Activated CD4-positive, alpha-beta memory T cell treated with anti-CD3 and anti-CD28 coated beads, Interleukin-2, amount 10 ng/mL, durations not matched to agents 7 days and 5 days (primary cell): Measurements from ENCODE around the gene PIAS1. TPM values are rescaled to one million over a fixed set of nuclear protein-coding genes. Genes with fewer than 3 reads are reported as not detected.

Experiments
- CTCF ChIA-PET: fragments of 350-600 bp; sonication (Branson Sonifier 250); formaldehyde crosslinking; loops from one replicate; lab custom pipeline; 2021; ENCODE audit warnings: antibody characterized with exemption, inconsistent platforms; lab: Charles Lee
- POLR2A ChIA-PET: fragments of 350-600 bp; sonication (Branson Sonifier 250); formaldehyde crosslinking; loops from one replicate; lab custom pipeline; 2021; ENCODE audit warnings: antibody characterized with exemption; lab: Charles Lee
- DNase-seq: peaks from one replicate; pipeline ENCODE4 v3.0.0-alpha.2; 2020
- H3K27ac Mint-ChIP-seq: one replicate; pipeline ENCODE4 v1.8.0; 2021; ENCODE audit warnings: mild to moderate bottlenecking, mixed read lengths
- H3K27me3 Mint-ChIP-seq: one replicate; pipeline ENCODE4 v1.8.0; 2021; ENCODE audit warnings: mixed read lengths
- H3K36me3 Mint-ChIP-seq: one replicate; pipeline ENCODE4 v1.8.0; 2021; ENCODE audit warnings: low read depth, mixed read lengths
- H3K4me1 Mint-ChIP-seq: one replicate; pipeline ENCODE4 v1.8.0; 2021; ENCODE audit warnings: mixed read lengths
- H3K4me3 Mint-ChIP-seq: one replicate; pipeline ENCODE4 v1.8.0; 2021; ENCODE audit warnings: mild to moderate bottlenecking, mixed read lengths
- H3K9me3 Mint-ChIP-seq: one replicate; pipeline ENCODE4 v1.8.0; 2021; ENCODE audit warnings: mixed read lengths
- total RNA-seq, 2 experiments: library from RNA; stranded (reverse); gene quantifications; one replicate each; pipeline ENCODE4 v1.2.3, GENCODE V29; 2021

Gene PIAS1
- total RNA-seq, 2 experiments from 2014 or later, result 39.1 to 43.4 TPM

DNA sequence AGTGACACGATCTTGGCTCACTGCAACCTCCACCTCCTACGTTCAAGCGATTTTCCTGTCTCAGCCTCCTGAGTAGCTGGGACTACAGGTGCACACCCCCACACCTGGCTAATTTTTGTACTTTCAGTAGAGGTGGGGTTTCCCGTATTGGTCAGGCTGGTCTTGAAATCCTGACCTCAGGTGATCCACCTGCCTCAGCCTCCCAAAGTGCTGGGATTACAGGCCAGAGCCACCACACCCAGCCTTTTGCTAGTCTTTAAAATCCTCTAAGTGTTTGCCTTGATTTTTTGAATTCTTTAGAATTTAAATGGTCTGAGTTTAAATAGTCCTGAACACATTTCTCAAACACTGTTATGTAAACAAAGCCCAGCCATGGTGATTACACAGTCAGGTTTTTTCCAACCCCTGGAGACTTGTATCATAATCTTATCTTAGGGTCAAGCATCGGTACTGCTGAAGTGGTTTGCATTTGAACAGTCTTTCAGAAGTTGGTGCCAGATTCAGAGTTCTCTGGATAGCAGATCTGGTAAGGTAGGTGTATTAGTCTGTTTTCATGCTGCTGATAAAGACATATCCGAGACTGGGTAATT lies 28.2 kb upstream of the PIAS1 start:
- DNase-seq, result no peak
- H3K27ac Mint-ChIP-seq, result no peak overlapping the region
- ChIA-PET CTCF (no interaction called here), POLR2A (no interaction called here)
- H3K4me1 Mint-ChIP-seq, result no peaks in the 10 kb centered on the region
- no peak overlapping the region for H3K4me3 Mint-ChIP-seq
- no peaks in the 10 kb centered on the region for H3K9me3 Mint-ChIP-seq
- H3K36me3 Mint-ChIP-seq, result no peaks in the 10 kb centered on the region
- peaks cover 5% of the 10 kb centered on the region for H3K27me3 Mint-ChIP-seq

DNA sequence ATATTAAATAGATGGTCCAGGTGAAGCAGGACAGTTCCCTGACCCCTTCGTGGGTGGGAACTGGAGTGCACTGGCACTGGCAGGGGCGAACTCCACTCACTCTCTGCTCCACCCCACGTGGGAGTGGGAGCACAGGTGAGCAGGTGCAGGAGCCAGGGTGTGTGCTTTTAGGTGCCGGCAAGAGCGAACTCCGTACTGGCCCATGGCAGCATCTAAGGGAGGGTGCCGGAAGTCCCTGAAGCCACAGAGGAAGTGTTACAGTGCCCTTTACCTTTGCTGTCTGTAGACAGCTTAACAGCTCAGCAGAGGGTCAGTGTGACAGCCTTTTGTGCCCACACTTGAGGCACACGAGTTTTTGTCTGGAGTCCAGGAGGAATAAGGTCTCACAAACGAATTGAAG lies 26.7 kb upstream of the PIAS1 start:
- peaks cover 10% of the 10 kb centered on the region for H3K27me3 Mint-ChIP-seq
- ChIA-PET CTCF (no interaction called here), POLR2A (interaction anchor here (0.7 kb wide), 1 partner anchor 27 kb away, joined by 3 read pairs; the partner anchor contains the start of gene PIAS1)
- H3K4me1 Mint-ChIP-seq, result no peaks in the 10 kb centered on the region
- no peak overlapping the region for H3K4me3 Mint-ChIP-seq
- H3K27ac Mint-ChIP-seq, result no peak overlapping the region
- no peak for DNase-seq
- H3K36me3 Mint-ChIP-seq, result no peaks in the 10 kb centered on the region
- no peaks in the 10 kb centered on the region for H3K9me3 Mint-ChIP-seq

GRCh38 chr15:68028137-68028887 lies 25.8 kb upstream of the PIAS1 start:
- Mint-ChIP-seq H3K36me3 (no peaks in the 10 kb centered on the region), H3K27me3 (peaks cover 10% of the 10 kb centered on the region), H3K4me3 (no peak overlapping the region), H3K4me1 (no peaks in the 10 kb centered on the region), H3K27ac (no peak overlapping the region), H3K9me3 (no peaks in the 10 kb centered on the region)
- DNase-seq, result no peak
- CTCF ChIA-PET, result no interaction called here
- POLR2A ChIA-PET, result interaction anchor here (0.7 kb wide), 1 partner anchor 26 kb away, joined by 3 read pairs; the partner anchor contains the start of gene PIAS1

- no peaks in the 10 kb centered on the region for H3K36me3 Mint-ChIP-seq
- H3K4me1 Mint-ChIP-seq, result no peaks in the 10 kb centered on the region
- no peak overlapping the region for H3K27ac Mint-ChIP-seq
- H3K4me3 Mint-ChIP-seq, result no peak overlapping the region
- peaks cover 13% of the 10 kb centered on the region for H3K27me3 Mint-ChIP-seq
- POLR2A ChIA-PET, result no interaction called here
- no peak for DNase-seq
- CTCF ChIA-PET, result no interaction called here
- no peaks in the 10 kb centered on the region for H3K9me3 Mint-ChIP-seq
Measured at GRCh38 chr15:68028888-68029207, 25.3 kb upstream of the PIAS1 start.

- Mint-ChIP-seq H3K4me1 (no peaks in the 10 kb centered on the region), H3K27me3 (peaks cover 20% of the 10 kb centered on the region), H3K27ac (no peak overlapping the region), H3K36me3 (no peaks in the 10 kb centered on the region), H3K9me3 (no peaks in the 10 kb centered on the region), H3K4me3 (no peak overlapping the region)
- ChIA-PET POLR2A (no interaction called here), CTCF (interaction anchor here (0.7 kb wide), 1 partner anchor 17 kb away, joined by 3 read pairs; no protein-coding TSS in a partner anchor)
- DNase-seq, result no peak
Measured at GRCh38 chr15:68029959-68030358, 24.2 kb upstream of the PIAS1 start.

- POLR2A ChIA-PET, result no interaction called here
- Mint-ChIP-seq H3K9me3 (no peaks in the 10 kb centered on the region), H3K4me1 (no peaks in the 10 kb centered on the region), H3K4me3 (no peak overlapping the region), H3K27ac (no peak overlapping the region), H3K36me3 (no peaks in the 10 kb centered on the region), H3K27me3 (peaks cover 22% of the 10 kb centered on the region)
- DNase-seq, result no peak
- CTCF ChIA-PET, result no interaction called here
Measured at GRCh38 chr15:68031404-68031803, 22.7 kb upstream of the PIAS1 start.

GRCh38 chr15:68032672-68033071 lies 21.4 kb upstream of the PIAS1 start:
- Mint-ChIP-seq H3K36me3 (no peaks in the 10 kb centered on the region), H3K4me3 (no peak overlapping the region), H3K9me3 (no peaks in the 10 kb centered on the region), H3K27ac (no peak overlapping the region), H3K4me1 (no peaks in the 10 kb centered on the region), H3K27me3 (peaks cover 31% of the 10 kb centered on the region)
- ChIA-PET POLR2A (no interaction called here), CTCF (no interaction called here)
- DNase-seq, result no peak

- no peaks in the 10 kb centered on the region for H3K4me1 Mint-ChIP-seq
- POLR2A ChIA-PET, result no interaction called here
- DNase-seq, result no peak
- H3K9me3 Mint-ChIP-seq, result no peaks in the 10 kb centered on the region
- H3K4me3 Mint-ChIP-seq, result no peak overlapping the region
- peaks cover 40% of the 10 kb centered on the region for H3K27me3 Mint-ChIP-seq
- CTCF ChIA-PET, result no interaction called here
- H3K36me3 Mint-ChIP-seq, result no peaks in the 10 kb centered on the region
- no peak overlapping the region for H3K27ac Mint-ChIP-seq
Measured at GRCh38 chr15:68034081-68034480, 20.0 kb upstream of the PIAS1 start.

- Mint-ChIP-seq H3K4me1 (no peaks in the 10 kb centered on the region), H3K4me3 (no peak overlapping the region), H3K27ac (no peak overlapping the region), H3K9me3 (no peaks in the 10 kb centered on the region), H3K36me3 (no peaks in the 10 kb centered on the region), H3K27me3 (peaks cover 43% of the 10 kb centered on the region)
- no peak for DNase-seq
- CTCF ChIA-PET, result interaction anchor here (0.6 kb wide), 1 partner anchor 715 kb away, joined by 3 read pairs; no protein-coding TSS in a partner anchor
- POLR2A ChIA-PET, result no interaction called here
Measured at GRCh38 chr15:68034719-68035293, 19.3 kb upstream of the PIAS1 start.

DNA sequence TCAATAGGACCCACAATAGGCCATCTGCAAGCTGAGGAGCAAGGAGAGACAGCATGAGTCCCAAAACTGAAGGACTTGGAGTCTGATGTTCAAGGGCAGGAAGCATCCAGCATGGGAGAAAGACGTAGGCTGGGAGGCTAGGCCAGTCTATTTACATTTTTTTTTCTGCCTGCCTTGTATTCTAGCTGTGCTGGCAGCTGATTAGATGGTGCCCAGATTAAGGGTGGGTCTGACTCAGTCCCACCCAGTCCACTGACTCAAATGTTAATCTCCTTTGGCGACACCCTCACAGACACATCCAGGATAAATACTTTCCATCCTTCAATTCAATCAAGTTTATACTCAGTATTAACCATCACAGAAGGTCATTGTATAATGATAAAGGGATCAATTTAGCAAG lies 15.9 kb upstream of the PIAS1 start:
- Mint-ChIP-seq H3K4me3 (no peak overlapping the region), H3K27ac (no peak overlapping the region), H3K9me3 (no peaks in the 10 kb centered on the region), H3K4me1 (no peaks in the 10 kb centered on the region), H3K27me3 (peaks cover 48% of the 10 kb centered on the region), H3K36me3 (no peaks in the 10 kb centered on the region)
- POLR2A ChIA-PET, result no interaction called here
- CTCF ChIA-PET, result no interaction called here
- DNase-seq, result no peak

- no peak for DNase-seq
- ChIA-PET POLR2A (no interaction called here), CTCF (no interaction called here)
- Mint-ChIP-seq H3K4me1 (no peaks in the 10 kb centered on the region), H3K36me3 (no peaks in the 10 kb centered on the region), H3K27ac (no peak overlapping the region), H3K27me3 (peaks cover 39% of the 10 kb centered on the region), H3K9me3 (no peaks in the 10 kb centered on the region), H3K4me3 (no peak overlapping the region)
Measured at GRCh38 chr15:68040144-68040543, 14.0 kb upstream of the PIAS1 start.

DNA sequence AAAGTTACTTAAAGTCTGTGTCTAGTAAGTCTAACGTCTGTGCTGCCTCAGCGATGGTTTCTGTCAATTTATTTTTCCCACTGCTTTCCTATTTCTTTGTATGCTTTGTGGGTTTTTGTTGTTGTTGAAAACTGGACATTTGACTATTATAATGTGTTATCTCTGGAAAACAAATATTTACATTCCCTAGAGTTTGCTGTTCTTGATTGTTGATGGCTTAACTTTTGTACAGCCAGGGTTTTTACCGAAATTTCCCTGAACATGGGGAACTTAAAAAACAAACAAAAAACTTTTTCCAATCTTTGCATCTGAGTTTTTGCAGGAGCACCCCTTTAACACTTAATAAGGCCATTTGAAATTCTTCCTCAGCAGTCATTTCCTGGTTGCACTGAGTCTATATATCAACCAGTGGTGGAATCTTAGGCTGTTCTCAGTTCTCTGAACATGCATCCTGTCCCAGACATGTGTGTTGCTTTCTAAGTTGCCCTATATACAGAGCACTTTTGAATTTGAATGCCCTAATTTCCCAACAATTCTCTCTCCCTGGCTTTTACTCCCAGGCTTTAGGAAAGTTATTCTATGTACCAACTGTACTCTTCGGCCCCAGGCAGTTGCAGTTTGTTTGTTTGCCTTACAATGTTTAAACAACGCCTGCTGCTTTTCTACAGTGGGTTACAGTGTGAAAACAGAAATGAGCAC lies 11.8 kb upstream of the PIAS1 start:
- Mint-ChIP-seq H3K4me1 (no peaks in the 10 kb centered on the region), H3K4me3 (no peak overlapping the region), H3K27me3 (peaks cover 33% of the 10 kb centered on the region), H3K27ac (no peak overlapping the region), H3K9me3 (peaks cover 3% of the 10 kb centered on the region), H3K36me3 (no peaks in the 10 kb centered on the region)
- CTCF ChIA-PET, result no interaction called here
- POLR2A ChIA-PET, result no interaction called here
- DNase-seq, result no peak

DNA sequence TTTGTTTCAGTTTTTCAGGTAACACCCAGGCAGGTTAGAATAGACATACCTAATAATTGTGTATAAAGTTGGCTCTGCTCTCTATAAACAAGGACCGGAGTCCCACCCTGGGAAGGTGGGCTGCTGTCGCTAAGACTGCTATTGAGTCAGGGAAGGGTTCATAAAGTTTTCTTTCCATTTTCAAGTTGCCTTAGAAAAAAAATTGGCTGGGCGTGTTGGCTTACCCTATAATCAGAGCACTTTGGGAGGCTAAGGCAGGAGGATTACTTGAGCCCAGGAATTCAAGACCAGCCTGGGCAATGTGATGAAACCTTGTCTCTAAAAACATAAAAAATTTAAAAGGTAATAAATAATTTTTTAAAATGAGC lies 11.3 kb upstream of the PIAS1 start:
- no peak overlapping the region for H3K4me3 Mint-ChIP-seq
- ChIA-PET CTCF (no interaction called here), POLR2A (no interaction called here)
- H3K9me3 Mint-ChIP-seq, result peaks cover 5% of the 10 kb centered on the region
- no peak overlapping the region for H3K27ac Mint-ChIP-seq
- H3K4me1 Mint-ChIP-seq, result no peaks in the 10 kb centered on the region
- no peak for DNase-seq
- H3K27me3 Mint-ChIP-seq, result peaks cover 27% of the 10 kb centered on the region
- no peaks in the 10 kb centered on the region for H3K36me3 Mint-ChIP-seq
